A549 treated with CpdA at 1 μM for 4 hours (cell line): ENCODE measurements around the gene ACTR2. TPM values are rescaled to one million over a fixed set of nuclear protein-coding genes. Genes with fewer than 3 reads are reported as not detected.

ENCODE experiments used
- total RNA-seq: library from RNA; stranded (reverse); fragments of 200-300 nt; extraction: Qiagen RNA extraction; gene quantifications from 5 replicates; pipeline ENCODE4 v1.2.3, GENCODE V29; 2022; ENCODE audit warnings: low read depth

Gene ACTR2
- 139 to 184 TPM (median 159 TPM) in 5 replicates for total RNA-seq

DNA sequence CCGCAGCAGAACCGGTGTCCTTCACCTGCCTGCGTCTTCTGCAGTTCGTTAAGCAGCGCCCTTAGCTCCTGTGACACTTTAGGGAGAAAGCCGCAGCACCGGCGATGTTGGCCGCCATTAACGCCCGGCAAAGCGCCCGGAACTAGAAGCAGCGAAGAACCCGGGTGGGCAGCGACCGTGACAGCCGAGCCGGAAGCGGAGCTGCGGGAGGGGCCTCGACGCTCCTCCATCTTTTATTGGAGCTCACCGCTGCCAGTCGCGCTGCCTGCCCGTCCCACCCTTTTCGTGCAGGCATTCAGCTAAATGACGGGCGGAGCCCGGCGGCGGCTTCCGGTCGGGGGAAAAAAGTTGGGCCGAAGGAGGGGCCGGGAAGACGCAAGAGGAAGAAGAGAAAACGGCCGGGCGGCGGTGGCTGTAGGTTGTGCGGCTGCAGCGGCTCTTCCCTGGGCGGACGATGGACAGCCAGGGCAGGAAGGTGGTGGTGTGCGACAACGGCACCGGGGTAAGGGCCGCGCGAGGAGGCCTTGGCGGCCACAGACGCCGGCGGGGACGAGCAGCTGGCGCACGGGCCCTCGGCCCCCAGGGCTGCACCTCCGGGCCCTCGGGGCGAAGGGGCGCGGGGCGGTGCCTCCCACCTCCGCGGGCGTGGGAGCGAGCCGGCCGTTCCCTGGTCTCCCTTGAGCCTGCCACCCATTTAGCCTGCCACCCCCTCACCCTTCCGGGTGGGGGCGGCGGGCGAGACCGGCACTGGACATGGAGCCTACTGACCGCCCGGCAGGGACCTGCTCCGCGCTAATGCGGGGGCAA, at the start of gene ACTR2:
Gene ACTR2, plus strand, starts transcription at position 376 of the 807 bp plus-strand sequence. Its CDS starts 79 bp downstream, at position 455.

Other genes starting within 250 kb of the ACTR2 start
- gene SLC1A4, start 238.4 kb upstream of the ACTR2 start, total RNA-seq = 10.9 to 12.7 TPM (median 11.6 TPM) in 5 replicates
- 8.0 to 10.8 TPM (median 9.6 TPM) in 5 replicates for gene CEP68, start 171.4 kb upstream of the ACTR2 start, total RNA-seq
- gene RAB1A, start 97.7 kb upstream of the ACTR2 start, total RNA-seq = 208 to 255 TPM (median 239 TPM) in 5 replicates
- gene SPRED2, start 204.8 kb downstream of the ACTR2 start, total RNA-seq = 29.6 to 33.3 TPM (median 32.3 TPM) in 5 replicates